ENCODE data around the gene GALNT17. TPM values are rescaled to one million over a fixed set of nuclear protein-coding genes. Genes with fewer than 3 reads are reported as not detected.

The GALNT17 gene
- total and polyA plus RNA-seq, 11 donors: 16.9 to 116 (median 73.1) TPM

DNA sequence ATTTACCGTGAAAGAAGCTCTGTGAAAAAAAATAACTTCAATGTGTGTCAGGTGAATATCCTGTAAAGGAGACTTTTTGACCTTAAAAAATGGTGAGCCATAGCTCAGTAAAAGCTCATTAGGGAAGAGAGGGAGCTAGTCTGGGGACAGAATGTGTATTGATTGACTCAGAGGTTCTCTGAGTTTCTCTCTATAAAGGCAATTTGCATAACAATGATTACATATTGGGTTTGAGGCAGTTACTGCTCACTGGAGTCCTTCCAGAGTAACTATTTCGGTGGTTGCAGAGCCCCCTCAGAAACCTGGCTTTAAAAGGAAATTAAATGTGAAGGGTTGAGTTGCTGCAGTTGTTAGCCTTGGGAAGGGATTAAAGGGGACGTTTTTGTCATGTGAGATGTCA, 181.6 kb downstream of the GALNT17 start:
- peak overlapping the region in 2 of 12 donors; percentile 25 to 40 for H3K27ac ChIP-seq

DNA sequence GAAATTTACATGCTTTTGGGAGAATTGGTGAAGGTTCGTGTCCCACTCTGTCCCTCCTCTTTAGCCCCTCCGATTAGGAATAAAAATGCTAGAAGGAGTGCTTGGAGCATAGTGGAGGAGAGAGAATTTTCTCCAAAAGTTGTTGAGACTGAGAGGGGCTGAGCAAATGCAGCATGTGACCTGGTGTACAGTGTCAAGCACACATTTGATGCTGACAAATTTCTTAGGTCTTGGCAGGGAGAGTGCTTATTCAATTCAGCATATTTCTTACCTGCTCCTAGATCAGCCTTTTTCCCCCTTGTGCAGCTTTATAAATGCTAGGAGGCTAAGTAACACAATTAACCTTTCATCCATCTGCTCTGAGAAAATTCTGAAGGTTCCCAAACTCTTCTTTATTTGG, 189.0 kb downstream of the GALNT17 start:
- Histone ChIP-seq H3K9me3 (peaks cover 0 to under 1% (median 0%) of the 10 kb centered on the region in 12 donors), H3K27me3 (no peaks in the 10 kb centered on the region), H3K36me3 (no peaks in the 10 kb centered on the region), H3K27ac (peak overlapping the region in 3 of 12 donors; percentile 4 to 34 (median 12)), H3K4me1 (peaks cover 0 to 10% (median 0%) of the 10 kb centered on the region in 12 donors), H3K4me3 (no peak overlapping the region)
- no peak for TF ChIP-seq CTCF (IDR thresholded peaks at IDR 0.05)
- no peak for TF ChIP-seq POLR2A (IDR thresholded peaks at IDR 0.05)
- ATAC-seq (peak in 2 of 4 donors; percentile 24 to 52), DNase-seq (no peak)
- intact Hi-C loops (cut with DNase I): loop anchor here in 2 of 10 donors (10.0 kb wide), 2 partner anchors 46 to 186 kb away; partner anchors contain the start of gene GALNT17 (in 1 of the 2)
- 70 to 80% (median 74%) methylated on average over 2 of the region's 2 CpGs for WGBS, 4 donors

More for the DNA sequence above, 181.6 kb downstream of the GALNT17 start:
- peaks cover 0 to 13% (median 0%) of the 10 kb centered on the region in 12 donors for H3K9me3 ChIP-seq
- no peaks in the 10 kb centered on the region for H3K36me3 ChIP-seq
- TF ChIP-seq POLR2A (IDR thresholded peaks at IDR 0.05) (no peak), CTCF (IDR thresholded peaks at IDR 0.05) (no peak)
- no peaks in the 10 kb centered on the region for H3K27me3 ChIP-seq
- no peak overlapping the region for H3K4me3 ChIP-seq
- peaks cover 0 to 13% (median 0%) of the 10 kb centered on the region in 12 donors for H3K4me1 ChIP-seq
- WGBS, 4 donors: 41 to 54% (median 46%) methylated on average over 3 of the region's 3 CpGs
- DNase-seq (no peak), ATAC-seq (no peak)
- intact Hi-C loops (cut with DNase I): no loop called here

DNA sequence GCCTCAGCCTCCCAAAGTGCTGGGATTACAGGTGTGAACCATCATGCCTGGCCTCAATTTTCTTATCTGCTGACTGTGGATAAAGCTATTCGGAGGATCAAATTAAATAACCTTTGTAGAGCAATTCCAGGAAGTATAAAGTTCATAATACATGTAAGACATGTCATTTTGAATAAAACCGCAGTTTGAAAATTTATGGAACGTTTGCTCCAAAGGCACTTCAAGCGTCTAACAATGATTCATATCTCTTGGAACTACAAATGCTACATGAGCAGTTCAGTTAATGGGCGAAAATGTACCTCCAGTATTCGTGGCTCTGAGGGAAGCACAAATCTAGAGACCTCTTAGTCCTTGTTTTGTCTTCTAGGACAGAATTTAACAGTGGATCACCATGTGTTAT, 190.3 kb downstream of the GALNT17 start:
- ATAC-seq: no peak
- DNase-seq: no peak
- Histone ChIP-seq H3K27me3 (no peaks in the 10 kb centered on the region), H3K9me3 (no peaks in the 10 kb centered on the region), H3K4me1 (peaks cover 0 to 14% (median 1%) of the 10 kb centered on the region in 12 donors), H3K27ac (no peak overlapping the region), H3K36me3 (no peaks in the 10 kb centered on the region), H3K4me3 (no peak overlapping the region)
- intact Hi-C loops (cut with DNase I): loop anchor here in 2 of 10 donors (10.0 kb wide), 2 partner anchors 47 to 187 kb away; partner anchors contain the start of gene GALNT17 (in 1 of the 2)
- no peak for TF ChIP-seq CTCF (IDR thresholded peaks at IDR 0.05)
- TF ChIP-seq POLR2A (IDR thresholded peaks at IDR 0.05): no peak
- 68 to 86% (median 82%) methylated on average over 6 of the region's 6 CpGs for WGBS, 4 donors

DNA sequence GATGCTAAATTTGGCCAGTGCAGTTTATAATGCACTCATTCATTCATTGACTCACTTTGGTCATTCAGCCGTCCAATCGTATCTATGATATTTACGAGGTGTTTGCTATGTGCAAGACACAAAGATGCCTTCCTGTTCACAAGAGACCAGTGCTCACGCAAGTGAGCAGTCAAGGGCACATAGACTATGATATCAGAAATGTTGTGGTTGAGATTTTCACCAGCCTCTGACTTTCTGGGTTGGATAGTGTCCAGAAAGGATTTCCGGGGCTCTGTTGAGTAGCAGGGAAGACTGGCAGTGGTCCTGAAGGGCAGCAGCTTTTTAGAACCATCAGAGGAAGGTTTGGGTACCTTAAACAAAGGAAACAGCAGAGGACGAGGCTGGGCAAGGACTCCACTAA, 191.8 kb downstream of the GALNT17 start:
- no peak for ATAC-seq
- no peaks in the 10 kb centered on the region for H3K27me3 ChIP-seq
- DNase-seq: no peak
- H3K9me3 ChIP-seq: no peaks in the 10 kb centered on the region
- no peak for TF ChIP-seq CTCF (IDR thresholded peaks at IDR 0.05)
- no peak for TF ChIP-seq POLR2A (IDR thresholded peaks at IDR 0.05)
- no peak overlapping the region for H3K27ac ChIP-seq
- WGBS, 4 donors: 58 to 68% (median 67%) methylated on average over 6 of the region's 6 CpGs
- peaks cover 0 to 25% (median 5%) of the 10 kb centered on the region in 12 donors for H3K4me1 ChIP-seq
- intact Hi-C loops (cut with DNase I): loop anchor here in 2 of 10 donors (10.0 kb wide), 2 partner anchors 49 to 189 kb away; partner anchors contain the start of gene GALNT17 (in 1 of the 2)
- no peaks in the 10 kb centered on the region for H3K36me3 ChIP-seq
- no peak overlapping the region for H3K4me3 ChIP-seq

Data from heart left ventricle (tissue), 16 donors.